Endothelial cell (in vitro differentiated cells): ENCODE data around the gene ZNHIT1. TPM values are rescaled to one million over a fixed set of nuclear protein-coding genes. Genes with fewer than 3 reads are reported as not detected.
A peak's percentile ranks its signal among the peaks of the same experiment; 100 is the strongest.

Experiments
- DNase-seq: peaks from one replicate; pipeline ENCODE4 v3.0.0; 2021; ENCODE audit warnings: low spot score
- H3K27ac Mint-ChIP-seq: one replicate; pipeline ENCODE4 v1.8.0; 2021; ENCODE audit warnings: mixed read lengths, inconsistent platforms; ENCODE audit not compliant: unreplicated experiment
- H3K27me3 Mint-ChIP-seq: one replicate; pipeline ENCODE4 v1.8.0; 2021; ENCODE audit warnings: mild to moderate bottlenecking, moderate library complexity, mixed read lengths, inconsistent platforms; ENCODE audit not compliant: unreplicated experiment
- H3K36me3 Mint-ChIP-seq: one replicate; pipeline ENCODE4 v1.8.0; 2021; ENCODE audit warnings: mild to moderate bottlenecking, low read depth, mixed read lengths, inconsistent platforms; ENCODE audit not compliant: unreplicated experiment
- H3K4me1 Mint-ChIP-seq: one replicate; pipeline ENCODE4 v1.8.0; 2021; ENCODE audit warnings: mild to moderate bottlenecking, mixed read lengths, inconsistent platforms; ENCODE audit not compliant: unreplicated experiment
- H3K4me3 Mint-ChIP-seq: one replicate; pipeline ENCODE4 v1.8.0; 2021; ENCODE audit warnings: mild to moderate bottlenecking, mixed read lengths, inconsistent platforms; ENCODE audit not compliant: unreplicated experiment
- H3K9me3 Mint-ChIP-seq: one replicate; pipeline ENCODE4 v1.8.0; 2021; ENCODE audit warnings: mixed read lengths, inconsistent platforms; ENCODE audit not compliant: unreplicated experiment
- total RNA-seq: library from RNA; stranded (reverse); fragmentation: NEBNext Ultra II Directional; extraction: Animal tissue kit (Norgen Biotek cat#: 25700); gene quantifications from one replicate; pipeline ENCODE4 v1.2.1, GENCODE V29; 2021; ENCODE audit not compliant: unreplicated experiment
- TF ChIP-seq, protein P1 (sequence below): fragments of 200-600 bp; sonication (generic); IDR thresholded peaks from one replicate; pipeline ENCODE4 v1.5.0; 2021; ENCODE audit warnings: antibody characterized with exemption; ENCODE audit not compliant: unreplicated experiment

The ZNHIT1 gene
- total RNA-seq, 1 donor from 2014 or later: 71.5 TPM

DNA sequence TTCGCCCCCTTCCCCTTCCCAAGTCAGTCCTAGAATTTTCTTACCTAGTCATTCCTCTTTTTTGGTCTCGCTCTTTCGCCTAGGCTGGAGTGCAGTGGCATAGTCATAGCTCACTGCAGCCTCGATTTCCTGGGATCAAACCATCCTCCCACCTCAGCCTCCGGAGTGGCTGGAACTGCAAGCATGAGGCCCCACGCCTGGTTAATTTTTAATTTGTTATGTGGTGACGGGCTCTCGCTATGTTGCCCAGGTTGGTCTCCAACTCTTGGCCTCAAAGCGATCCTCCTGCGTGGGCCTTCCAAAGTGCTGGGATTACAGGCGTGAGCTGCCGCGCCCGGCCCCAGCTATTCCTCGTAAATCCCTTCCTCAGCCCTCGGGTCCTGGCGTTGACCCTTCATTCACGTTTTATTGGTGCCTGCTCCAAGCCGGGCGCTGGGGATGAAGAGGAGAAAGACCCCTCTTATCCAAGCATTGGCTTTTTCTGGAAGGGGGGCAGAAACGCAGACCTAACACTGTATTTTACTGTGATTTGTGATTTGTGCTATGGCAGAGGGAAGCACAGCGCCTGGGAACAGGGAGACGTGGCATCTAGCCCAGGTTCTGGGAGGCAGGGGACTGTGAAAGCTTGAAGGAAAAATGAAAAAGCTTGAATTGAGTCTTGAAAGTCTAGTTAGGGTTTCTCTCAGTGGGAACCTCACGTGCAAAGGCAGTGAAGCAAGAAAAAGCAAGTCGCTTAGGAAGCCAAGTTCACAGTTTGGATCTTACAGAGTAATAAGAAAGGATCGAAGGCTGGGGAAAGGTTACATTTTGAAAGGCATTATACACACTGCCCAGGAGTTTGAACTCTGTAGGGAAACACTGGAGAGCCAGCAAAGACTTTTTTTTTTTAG, 516 bp downstream of the ZNHIT1 start:
- H3K27ac Mint-ChIP-seq: peak overlapping the region; percentile 97
- H3K36me3 Mint-ChIP-seq: peaks cover 4% of the 10 kb centered on the region
- H3K9me3 Mint-ChIP-seq: no peaks in the 10 kb centered on the region
- H3K27me3 Mint-ChIP-seq: peaks cover 19% of the 10 kb centered on the region
- TF ChIP-seq, protein P1, sequence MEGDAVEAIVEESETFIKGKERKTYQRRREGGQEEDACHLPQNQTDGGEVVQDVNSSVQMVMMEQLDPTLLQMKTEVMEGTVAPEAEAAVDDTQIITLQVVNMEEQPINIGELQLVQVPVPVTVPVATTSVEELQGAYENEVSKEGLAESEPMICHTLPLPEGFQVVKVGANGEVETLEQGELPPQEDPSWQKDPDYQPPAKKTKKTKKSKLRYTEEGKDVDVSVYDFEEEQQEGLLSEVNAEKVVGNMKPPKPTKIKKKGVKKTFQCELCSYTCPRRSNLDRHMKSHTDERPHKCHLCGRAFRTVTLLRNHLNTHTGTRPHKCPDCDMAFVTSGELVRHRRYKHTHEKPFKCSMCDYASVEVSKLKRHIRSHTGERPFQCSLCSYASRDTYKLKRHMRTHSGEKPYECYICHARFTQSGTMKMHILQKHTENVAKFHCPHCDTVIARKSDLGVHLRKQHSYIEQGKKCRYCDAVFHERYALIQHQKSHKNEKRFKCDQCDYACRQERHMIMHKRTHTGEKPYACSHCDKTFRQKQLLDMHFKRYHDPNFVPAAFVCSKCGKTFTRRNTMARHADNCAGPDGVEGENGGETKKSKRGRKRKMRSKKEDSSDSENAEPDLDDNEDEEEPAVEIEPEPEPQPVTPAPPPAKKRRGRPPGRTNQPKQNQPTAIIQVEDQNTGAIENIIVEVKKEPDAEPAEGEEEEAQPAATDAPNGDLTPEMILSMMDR: no peak
- peaks cover 18% of the 10 kb centered on the region for H3K4me1 Mint-ChIP-seq
- H3K4me3 Mint-ChIP-seq: peak overlapping the region; percentile 97
- DNase-seq: no peak

DNA sequence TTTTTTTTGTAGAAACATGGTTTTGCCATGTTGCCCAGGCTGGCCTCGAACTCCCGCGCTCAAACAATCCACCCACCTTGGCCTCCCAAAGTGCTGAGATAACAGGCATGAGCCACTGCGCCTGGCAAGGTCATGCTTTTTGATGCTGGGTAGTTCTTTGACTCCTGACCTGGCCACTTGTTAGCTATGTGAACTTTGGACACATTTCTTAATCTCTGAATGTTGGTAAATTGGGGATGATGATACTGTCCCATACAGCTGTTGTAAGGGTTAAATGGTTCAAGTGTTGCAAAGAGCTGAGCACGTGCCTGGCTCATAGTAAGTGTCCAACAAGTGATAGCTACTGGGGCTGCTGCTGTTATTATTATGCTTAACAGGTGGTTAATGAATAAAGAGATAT, 2.3 kb downstream of the ZNHIT1 start:
- peaks cover 18% of the 10 kb centered on the region for H3K36me3 Mint-ChIP-seq
- peaks cover 16% of the 10 kb centered on the region for H3K27me3 Mint-ChIP-seq
- H3K4me3 Mint-ChIP-seq: no peak overlapping the region
- peaks cover 18% of the 10 kb centered on the region for H3K4me1 Mint-ChIP-seq
- TF ChIP-seq, protein P1: no peak
- no peak for DNase-seq
- no peaks in the 10 kb centered on the region for H3K9me3 Mint-ChIP-seq
- H3K27ac Mint-ChIP-seq: no peak overlapping the region

DNA sequence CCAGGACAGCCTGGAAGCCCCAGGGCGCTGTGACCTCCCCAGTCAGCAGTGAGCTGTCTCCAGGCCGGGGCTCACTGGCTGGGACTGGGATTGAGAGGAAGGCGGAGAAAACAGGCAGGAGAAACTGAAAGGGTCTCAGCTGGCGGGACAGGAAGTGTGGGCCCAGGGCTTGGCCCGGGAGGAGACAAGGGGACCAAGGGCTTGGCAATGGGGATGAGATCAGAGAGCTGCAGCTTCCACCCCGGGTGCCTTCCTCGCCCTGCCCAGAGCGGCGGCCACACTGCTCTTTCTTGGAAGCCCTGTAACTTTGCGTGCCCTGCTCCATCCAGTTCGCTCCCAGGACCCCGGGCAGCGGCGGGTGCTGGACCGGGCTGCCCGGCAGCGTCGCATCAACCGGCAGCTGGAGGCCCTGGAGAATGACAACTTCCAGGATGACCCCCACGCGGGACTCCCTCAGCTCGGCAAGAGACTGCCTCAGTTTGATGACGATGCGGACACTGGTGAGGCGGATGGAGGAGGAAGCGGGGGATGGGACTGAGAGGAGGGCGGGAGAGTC, 4.4 kb downstream of the ZNHIT1 start:
- no peaks in the 10 kb centered on the region for H3K9me3 Mint-ChIP-seq
- H3K36me3 Mint-ChIP-seq: peaks cover 18% of the 10 kb centered on the region
- H3K27ac Mint-ChIP-seq: peak overlapping the region; percentile 40
- H3K27me3 Mint-ChIP-seq: peaks cover 13% of the 10 kb centered on the region
- no peak overlapping the region for H3K4me3 Mint-ChIP-seq
- H3K4me1 Mint-ChIP-seq: peaks cover 11% of the 10 kb centered on the region
- DNase-seq: no peak
- TF ChIP-seq, protein P1: no peak

DNA sequence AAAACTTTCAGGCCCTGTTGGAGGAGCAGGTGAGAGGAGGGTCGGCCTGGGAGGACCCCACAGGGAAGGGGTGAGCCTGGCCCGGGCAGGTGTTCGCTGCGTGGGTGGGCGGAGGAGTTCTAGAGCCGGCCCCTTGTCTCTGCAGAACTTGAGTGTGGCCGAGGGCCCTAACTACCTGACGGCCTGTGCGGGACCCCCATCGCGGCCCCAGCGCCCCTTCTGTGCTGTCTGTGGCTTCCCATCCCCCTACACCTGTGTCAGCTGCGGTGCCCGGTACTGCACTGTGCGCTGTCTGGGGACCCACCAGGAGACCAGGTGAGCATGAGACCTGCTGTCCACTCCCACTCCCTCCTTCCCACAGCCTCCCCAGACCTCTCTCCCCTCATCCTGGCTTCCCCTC, 5.6 kb downstream of the ZNHIT1 start:
- TF ChIP-seq, protein P1: no peak
- H3K27ac Mint-ChIP-seq: no peak overlapping the region
- peaks cover 6% of the 10 kb centered on the region for H3K27me3 Mint-ChIP-seq
- H3K9me3 Mint-ChIP-seq: no peaks in the 10 kb centered on the region
- H3K4me1 Mint-ChIP-seq: peaks cover 10% of the 10 kb centered on the region
- H3K4me3 Mint-ChIP-seq: no peak overlapping the region
- no peak for DNase-seq
- peaks cover 18% of the 10 kb centered on the region for H3K36me3 Mint-ChIP-seq

DNA sequence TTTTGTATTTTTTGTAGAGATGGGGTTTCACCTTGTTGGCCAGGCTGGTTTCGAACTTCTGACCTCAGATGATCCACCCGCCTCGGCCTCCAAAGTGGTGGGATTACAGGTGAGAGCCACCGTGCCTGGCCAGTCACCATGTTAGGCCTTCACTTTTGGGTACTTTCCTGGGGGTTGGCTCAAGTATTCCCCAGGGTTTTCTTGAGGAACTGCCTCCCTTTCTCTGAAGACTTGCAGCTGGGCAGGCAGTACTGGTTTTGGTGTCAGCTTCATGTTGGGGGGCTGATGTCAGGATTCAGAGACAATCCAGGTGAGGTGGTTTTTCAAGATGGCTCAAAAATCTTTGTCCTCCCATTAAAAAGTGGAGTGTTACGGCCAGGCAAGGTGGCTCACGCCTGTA, 7.7 kb downstream of the ZNHIT1 start:
- Mint-ChIP-seq H3K4me3 (no peak overlapping the region), H3K27ac (no peak overlapping the region), H3K27me3 (peaks cover 5% of the 10 kb centered on the region), H3K4me1 (peaks cover 9% of the 10 kb centered on the region), H3K36me3 (peaks cover 21% of the 10 kb centered on the region), H3K9me3 (no peaks in the 10 kb centered on the region)
- TF ChIP-seq, protein P1: no peak
- DNase-seq: no peak
